GM12891 (cell line): ENCODE measurements around the gene NT5M. TPM values are rescaled to one million over a fixed set of nuclear protein-coding genes. Genes with fewer than 3 reads are reported as not detected.
"Not testable (repeated sequence)": the region's sequence is repeated elsewhere in the genome, so short reads cannot be mapped to it uniquely, and the experiment has no call there.

Experiments
- DNase-seq: peaks from one replicate; pipeline ENCODE4 v3.0.0; 2011; ENCODE audit warnings: low spot score; ENCODE audit not compliant: insufficient read length
- FAIRE-seq: peaks from 2 replicates; lab custom pipeline; 2011; peaks lifted over from hg19 to GRCh38; lab: Jason Lieb, UNC
- PAX5 ChIP-seq: IDR thresholded peaks from 2 replicates; pipeline ENCODE4 v1.6.1; 2011; ENCODE audit warnings: low read length, moderate library complexity, mild to moderate bottlenecking; ENCODE audit not compliant: insufficient read depth, severe bottlenecking
- POLR2A ChIP-seq: IDR thresholded peaks from 2 replicates; pipeline ENCODE4 v1.6.1; 2011; ENCODE audit warnings: low read depth, low read length, control low read depth
- POLR2AphosphoS5 ChIP-seq: IDR thresholded peaks from 2 replicates; pipeline ENCODE4 v1.6.1; 2011; ENCODE audit warnings: low read depth, low read length, control low read depth
- POU2F2 ChIP-seq: IDR thresholded peaks from 2 replicates; pipeline ENCODE4 v1.6.1; 2011; ENCODE audit warnings: low read depth, mild to moderate bottlenecking, control low read depth, low read length, moderate library complexity
- SPI1 ChIP-seq: IDR thresholded peaks from 2 replicates; pipeline ENCODE4 v1.6.1; 2011; ENCODE audit warnings: low read depth, low read length, control low read depth
- TAF1 ChIP-seq: IDR thresholded peaks from 2 replicates; pipeline ENCODE4 v1.6.1; 2011; ENCODE audit warnings: low read depth, low read length, control low read depth
- polyA plus RNA-seq: library from polyadenylated mRNA; unstranded; fragments of >200 nt; gene quantifications from one replicate; pipeline ENCODE4 v1.2.1, GENCODE V29; 2012; ENCODE audit warnings: low read depth, missing spikeins, inconsistent platforms; ENCODE audit not compliant: missing spikeins

NT5M gene
- polyA plus RNA-seq: 3.9 TPM

DNA sequence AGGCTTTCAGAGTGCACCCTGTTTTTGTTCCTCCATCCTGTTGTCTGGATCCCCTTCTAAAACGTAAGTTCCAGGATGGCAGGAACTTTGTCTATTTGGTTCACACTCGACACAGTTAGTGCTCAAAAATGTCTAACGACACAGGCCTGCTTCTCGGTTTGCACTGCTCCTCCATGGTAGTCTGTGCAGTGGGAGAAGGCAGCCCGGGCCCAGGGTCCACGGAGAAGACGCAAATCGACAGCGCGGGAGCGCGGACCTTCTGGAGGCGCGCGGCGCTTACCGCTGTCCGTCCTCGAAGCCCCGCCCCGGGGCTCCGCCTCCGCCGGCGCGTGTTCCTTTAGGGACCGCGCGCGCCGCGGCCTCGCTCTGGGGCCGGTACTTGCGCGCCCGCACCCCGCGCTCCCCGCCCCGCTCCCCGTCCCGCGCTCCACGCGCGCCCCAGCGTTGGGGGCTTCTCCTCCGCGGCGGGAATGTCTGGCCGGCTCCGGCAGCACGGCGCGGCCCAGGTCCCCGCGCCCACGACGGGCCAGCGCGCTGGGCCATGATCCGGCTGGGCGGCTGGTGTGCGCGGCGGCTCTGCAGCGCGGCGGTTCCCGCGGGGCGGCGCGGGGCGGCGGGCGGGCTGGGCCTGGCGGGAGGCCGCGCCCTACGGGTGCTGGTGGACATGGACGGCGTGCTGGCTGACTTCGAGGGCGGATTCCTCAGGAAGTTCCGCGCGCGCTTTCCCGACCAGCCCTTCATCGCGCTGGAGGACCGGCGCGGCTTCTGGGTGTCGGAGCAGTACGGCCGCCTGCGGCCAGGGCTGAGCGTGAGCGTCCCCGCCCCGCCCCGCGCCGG is at the start of gene NT5M:
Gene NT5M, plus strand, starts transcription at position 364 of the 837 bp plus-strand sequence. Its CDS starts 178 bp downstream, at position 542.
- FAIRE-seq (peak; percentile 94), DNase-seq (peak; percentile 78)
- TF ChIP-seq POLR2A (0 out of 2 replicates have a peak, but pooled peaks have one; percentile 50), TAF1 (no peak)

DNA sequence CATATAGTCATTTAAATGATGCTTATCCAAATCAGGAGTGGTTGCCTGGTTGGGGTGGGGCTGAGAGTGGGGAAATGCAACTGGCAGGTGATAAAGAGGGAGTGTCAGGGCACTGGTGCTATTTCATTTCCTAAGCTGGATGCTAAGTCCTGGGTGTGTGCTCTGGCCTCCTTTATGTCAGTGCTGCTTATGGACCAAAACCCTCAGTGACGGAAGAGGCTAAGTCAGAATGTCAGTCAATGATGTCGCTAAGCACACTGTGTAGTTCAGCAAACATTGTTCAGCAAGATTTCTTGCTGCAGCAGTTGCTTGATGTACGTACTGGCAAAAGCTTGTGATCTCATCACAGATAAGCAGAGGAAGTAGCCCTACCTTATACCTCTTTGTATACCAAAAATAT is 49.8 kb upstream of the NT5M start:
- no peak for TF ChIP-seq POLR2A
- TF ChIP-seq PAX5: no peak
- no peak for TF ChIP-seq TAF1
- TF ChIP-seq POU2F2: no peak
- no peak for TF ChIP-seq POLR2AphosphoS5
- no peak for TF ChIP-seq SPI1
- DNase-seq (no peak), FAIRE-seq (no peak)

DNA sequence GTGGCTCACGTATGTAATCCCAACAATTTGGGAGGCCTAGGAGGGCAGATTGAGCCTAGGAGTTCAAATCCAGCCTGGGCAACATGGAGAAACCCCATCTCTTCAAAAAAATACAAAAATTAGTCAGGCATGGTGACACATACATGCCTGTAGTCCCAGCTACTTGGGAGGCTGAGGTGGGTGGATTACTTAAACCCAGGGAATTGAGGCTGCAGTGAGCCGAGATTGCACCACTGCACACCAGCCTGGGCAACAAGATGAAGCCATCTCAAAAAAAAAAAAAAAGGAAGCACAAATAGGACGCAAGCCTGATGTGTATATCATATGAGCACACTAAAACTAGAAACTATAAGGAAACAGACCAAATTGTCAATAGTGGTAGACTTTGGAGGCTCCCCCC is 49.1 kb upstream of the NT5M start:
- DNase-seq: no peak
- FAIRE-seq: no peak
- no peak for TF ChIP-seq POLR2A
- no peak for TF ChIP-seq PAX5
- no peak for TF ChIP-seq POLR2AphosphoS5
- TF ChIP-seq TAF1: no peak
- TF ChIP-seq POU2F2: no peak
- TF ChIP-seq SPI1: no peak

DNA sequence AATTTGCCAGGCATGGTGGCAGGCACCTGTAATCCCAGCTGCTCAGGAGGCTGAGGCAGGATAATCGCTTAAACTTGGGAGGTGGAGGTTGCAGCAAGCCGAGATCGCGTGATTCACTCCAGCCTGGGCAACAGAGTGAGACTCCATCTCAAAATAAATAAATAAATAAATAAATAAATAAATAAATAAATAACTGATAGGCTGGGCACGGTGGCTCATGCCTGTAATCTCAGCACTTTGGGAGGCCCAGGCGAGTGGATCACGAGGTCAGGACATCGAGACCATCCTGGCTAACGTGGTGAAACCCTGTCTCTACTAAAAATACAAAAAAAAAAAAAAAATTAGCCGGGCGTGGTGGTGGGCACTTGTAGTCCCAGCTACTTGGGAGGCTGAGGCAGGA is 47.5 kb upstream of the NT5M start:
- DNase-seq, FAIRE-seq: not testable (repeated sequence)

DNA sequence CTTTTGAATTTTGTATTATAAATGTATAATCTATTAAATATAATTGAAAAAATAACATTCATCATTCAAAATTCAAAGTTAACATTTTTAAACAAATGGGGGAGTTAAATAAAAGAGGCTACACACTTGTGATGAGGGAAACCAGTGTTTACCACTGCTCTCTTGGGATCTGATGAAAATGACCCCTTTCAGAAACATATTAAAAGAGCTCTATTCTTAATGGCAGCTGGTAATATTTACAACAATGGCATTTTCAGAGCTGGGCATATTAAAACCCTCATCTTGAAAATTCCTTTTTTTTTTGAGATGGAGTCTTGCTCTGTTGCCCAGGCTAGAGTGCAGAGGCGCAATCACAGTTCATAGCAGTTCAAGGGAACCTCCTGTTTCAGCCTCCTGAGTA is 46.9 kb upstream of the NT5M start:
- TF ChIP-seq TAF1 (no peak), POLR2A (no peak), POU2F2 (no peak), PAX5 (no peak), POLR2AphosphoS5 (no peak), SPI1 (no peak)
- DNase-seq (no peak), FAIRE-seq (no peak)

DNA sequence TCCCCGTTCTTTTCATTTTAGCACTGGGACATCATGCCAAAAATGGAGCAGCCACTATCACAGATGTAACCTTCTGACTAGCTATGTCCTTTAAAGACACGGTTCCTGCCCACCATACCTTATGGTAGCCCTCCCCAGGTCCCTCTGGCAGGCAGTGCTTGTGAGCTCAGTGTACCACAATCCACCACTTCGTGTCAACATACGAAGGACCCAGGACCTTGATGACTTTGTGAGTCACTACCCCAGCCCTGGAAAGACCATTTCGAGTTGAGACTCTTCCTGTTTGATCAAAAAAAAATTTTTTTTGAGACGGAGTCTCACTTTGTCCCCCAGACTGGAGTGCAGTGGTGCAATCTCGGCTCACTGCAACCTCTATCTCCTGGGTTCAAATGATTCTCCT is 45.2 kb upstream of the NT5M start:
- FAIRE-seq: no peak
- TF ChIP-seq POLR2AphosphoS5: no peak
- TF ChIP-seq POLR2A: no peak
- TF ChIP-seq POU2F2: no peak
- no peak for TF ChIP-seq PAX5
- no peak for TF ChIP-seq TAF1
- TF ChIP-seq SPI1: no peak
- DNase-seq: no peak

DNA sequence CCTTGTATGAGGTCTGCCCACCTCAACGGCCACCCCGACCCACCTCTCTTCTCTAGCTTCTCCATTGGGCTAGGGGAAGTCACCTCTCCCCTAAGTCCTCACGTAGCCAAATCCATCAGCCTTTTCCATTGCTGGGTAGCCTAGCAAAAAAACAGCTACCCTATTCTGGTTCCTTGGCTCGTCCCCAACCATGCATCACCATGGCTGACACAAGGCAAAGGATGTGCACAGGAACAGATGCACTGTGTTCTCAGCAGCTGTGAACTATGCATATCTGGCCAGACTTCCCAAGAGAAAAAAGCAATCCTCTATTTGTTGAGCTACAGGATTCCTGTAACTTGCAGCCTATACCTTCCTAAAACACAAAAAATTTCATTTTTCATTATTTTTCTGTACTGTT is 44.2 kb upstream of the NT5M start:
- FAIRE-seq (no peak), DNase-seq (no peak)
- no peak for TF ChIP-seq TAF1
- TF ChIP-seq POLR2A: no peak
- TF ChIP-seq SPI1: no peak
- TF ChIP-seq POU2F2: no peak
- TF ChIP-seq PAX5: no peak
- no peak for TF ChIP-seq POLR2AphosphoS5

DNA sequence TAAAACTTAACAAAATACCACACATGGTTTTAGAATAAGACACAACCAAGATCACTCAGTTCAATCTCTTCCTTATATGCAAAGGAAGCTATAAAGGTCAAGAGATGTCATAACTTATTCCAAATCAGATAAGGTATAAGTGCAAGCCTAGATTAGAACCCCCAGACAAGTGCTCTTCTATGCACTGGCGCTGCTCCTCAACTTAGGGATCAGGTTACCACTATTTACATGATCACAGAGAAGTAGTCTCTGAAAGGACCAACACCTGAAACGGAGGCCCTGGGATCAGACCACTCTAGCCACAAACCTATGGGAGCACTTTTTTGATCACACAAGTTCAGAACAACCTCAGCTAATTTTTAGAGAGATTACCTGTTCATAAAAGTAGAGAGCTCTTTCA is 38.7 kb upstream of the NT5M start:
- DNase-seq (no peak), FAIRE-seq (no peak)
- TF ChIP-seq PAX5: no peak
- TF ChIP-seq POLR2A: no peak
- TF ChIP-seq POLR2AphosphoS5: no peak
- TF ChIP-seq SPI1: no peak
- TF ChIP-seq TAF1: no peak
- TF ChIP-seq POU2F2: no peak

DNA sequence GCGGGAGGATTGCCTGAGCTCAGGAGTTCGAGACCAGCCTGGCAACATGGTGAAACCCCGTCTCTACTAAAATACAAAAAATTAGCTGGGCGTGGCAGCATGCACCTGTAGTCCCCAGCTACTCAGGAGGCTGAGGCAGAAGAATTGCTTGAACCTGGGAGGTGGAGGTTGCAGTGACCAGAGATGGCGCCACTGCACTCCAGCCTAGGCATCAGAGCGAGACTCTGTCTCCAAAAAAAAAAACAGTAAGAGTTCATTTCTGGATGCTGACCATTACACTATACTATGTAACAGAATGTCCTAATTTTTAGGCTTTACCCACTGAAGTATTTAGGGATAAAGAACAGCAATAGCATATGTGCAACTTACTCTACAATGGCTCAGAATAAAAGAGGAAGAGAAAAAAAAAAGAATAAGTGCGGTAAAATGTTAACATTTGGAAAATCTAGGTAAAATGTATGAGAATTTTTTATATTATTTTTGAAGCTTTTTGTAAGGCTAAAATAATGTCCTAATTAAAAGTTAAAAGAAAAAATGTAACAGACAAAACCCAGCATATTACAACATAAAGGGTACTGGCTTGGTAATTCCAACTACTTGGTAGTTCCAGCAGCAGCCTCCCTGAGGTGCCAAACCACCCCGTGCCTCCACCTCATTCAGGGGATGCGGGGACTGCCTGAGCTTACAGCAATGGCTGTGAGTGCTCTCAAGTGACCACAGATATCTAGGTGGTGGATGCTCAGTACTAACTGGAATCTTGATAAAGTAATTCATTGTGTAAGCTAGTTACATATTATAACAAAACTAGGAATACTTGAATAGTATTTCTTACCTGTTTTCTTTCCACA is 33.0 kb upstream of the NT5M start:
- DNase-seq: no peak

More for the DNA sequence above, 33.0 kb upstream of the NT5M start:
- no peak for FAIRE-seq
- TF ChIP-seq SPI1: no peak
- no peak for TF ChIP-seq POU2F2
- TF ChIP-seq POLR2A: no peak
- TF ChIP-seq POLR2AphosphoS5: no peak
- TF ChIP-seq PAX5: no peak
- no peak for TF ChIP-seq TAF1
